Progenitor cell of endocrine pancreas (in vitro differentiated cells): ENCODE measurements around the gene PKNOX1. TPM values are rescaled to one million over a fixed set of nuclear protein-coding genes. Genes with fewer than 3 reads are reported as not detected.
"Not testable (repeated sequence)": the region's sequence is repeated elsewhere in the genome, so short reads cannot be mapped to it uniquely, and the experiment has no call there.

Experiments
- DNase-seq: peaks from one replicate; pipeline ENCODE4 v3.0.0; 2021; ENCODE audit warnings: low spot score; ENCODE audit not compliant: unreplicated experiment
- H3K27ac Mint-ChIP-seq: 2 replicates; pipeline ENCODE4 v1.8.0; 2021; ENCODE audit warnings: mild to moderate bottlenecking, moderate library complexity, mixed read lengths
- H3K27me3 Mint-ChIP-seq: 2 replicates; pipeline ENCODE4 v1.8.0; 2021; ENCODE audit warnings: mixed read lengths
- H3K36me3 Mint-ChIP-seq: 2 replicates; pipeline ENCODE4 v1.8.0; 2022; ENCODE audit warnings: mixed read lengths; ENCODE audit not compliant: insufficient read depth
- H3K4me1 Mint-ChIP-seq: 2 replicates; pipeline ENCODE4 v1.8.0; 2021; ENCODE audit warnings: low read depth, mixed read lengths
- H3K4me3 Mint-ChIP-seq: 2 replicates; pipeline ENCODE4 v1.8.0; 2021; ENCODE audit warnings: low read depth, mild to moderate bottlenecking, moderate library complexity, mixed read lengths
- H3K9me3 Mint-ChIP-seq: 2 replicates; pipeline ENCODE4 v1.8.0; 2021; ENCODE audit warnings: low read depth, mixed read lengths
- microRNA-seq: library from miRNA; unstranded; fragments of <30 nt; microRNA quantifications from one replicate; pipeline ENCODE4 v1.1.0, GENCODE V29; 2020; ENCODE audit warnings: borderline number of aligned reads; ENCODE audit not compliant: unreplicated experiment
- total RNA-seq: library from RNA; stranded (reverse); gene quantifications from 2 replicates; pipeline ENCODE4 v1.2.1, GENCODE V29; 2021

Gene PKNOX1
- total RNA-seq, 1 donor from 2014 or later, result 27.7 TPM

DNA sequence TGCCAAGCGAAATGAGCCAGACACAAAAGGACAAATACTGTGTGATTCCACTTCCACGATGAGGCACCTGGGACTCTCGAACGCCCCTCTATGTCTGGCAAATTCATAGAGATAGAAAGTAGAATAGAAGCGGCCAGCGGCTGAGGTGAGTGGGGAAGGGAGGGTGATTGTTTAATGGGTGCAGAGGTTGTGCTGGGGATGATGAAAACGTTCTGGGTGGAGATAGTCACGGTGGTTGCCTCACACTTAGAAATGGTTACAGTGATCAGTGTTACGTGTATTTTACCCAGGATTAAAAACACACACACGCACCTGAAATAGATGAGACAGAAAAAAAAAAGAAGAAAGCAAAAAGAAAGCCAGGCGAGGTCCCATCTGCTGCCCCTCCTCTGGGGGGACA is 98.4 kb downstream of the PKNOX1 start:
- not testable (repeated sequence) for DNase-seq, H3K27ac Mint-ChIP-seq, H3K36me3 Mint-ChIP-seq, H3K27me3 Mint-ChIP-seq, H3K4me3 Mint-ChIP-seq, H3K4me1 Mint-ChIP-seq, H3K9me3 Mint-ChIP-seq

GRCh38 chr21:43074401-43075169 is 100.2 kb downstream of the PKNOX1 start:
- H3K27me3 Mint-ChIP-seq, DNase-seq, H3K9me3 Mint-ChIP-seq, H3K4me3 Mint-ChIP-seq, H3K36me3 Mint-ChIP-seq, H3K27ac Mint-ChIP-seq, H3K4me1 Mint-ChIP-seq: not testable (repeated sequence)

DNA sequence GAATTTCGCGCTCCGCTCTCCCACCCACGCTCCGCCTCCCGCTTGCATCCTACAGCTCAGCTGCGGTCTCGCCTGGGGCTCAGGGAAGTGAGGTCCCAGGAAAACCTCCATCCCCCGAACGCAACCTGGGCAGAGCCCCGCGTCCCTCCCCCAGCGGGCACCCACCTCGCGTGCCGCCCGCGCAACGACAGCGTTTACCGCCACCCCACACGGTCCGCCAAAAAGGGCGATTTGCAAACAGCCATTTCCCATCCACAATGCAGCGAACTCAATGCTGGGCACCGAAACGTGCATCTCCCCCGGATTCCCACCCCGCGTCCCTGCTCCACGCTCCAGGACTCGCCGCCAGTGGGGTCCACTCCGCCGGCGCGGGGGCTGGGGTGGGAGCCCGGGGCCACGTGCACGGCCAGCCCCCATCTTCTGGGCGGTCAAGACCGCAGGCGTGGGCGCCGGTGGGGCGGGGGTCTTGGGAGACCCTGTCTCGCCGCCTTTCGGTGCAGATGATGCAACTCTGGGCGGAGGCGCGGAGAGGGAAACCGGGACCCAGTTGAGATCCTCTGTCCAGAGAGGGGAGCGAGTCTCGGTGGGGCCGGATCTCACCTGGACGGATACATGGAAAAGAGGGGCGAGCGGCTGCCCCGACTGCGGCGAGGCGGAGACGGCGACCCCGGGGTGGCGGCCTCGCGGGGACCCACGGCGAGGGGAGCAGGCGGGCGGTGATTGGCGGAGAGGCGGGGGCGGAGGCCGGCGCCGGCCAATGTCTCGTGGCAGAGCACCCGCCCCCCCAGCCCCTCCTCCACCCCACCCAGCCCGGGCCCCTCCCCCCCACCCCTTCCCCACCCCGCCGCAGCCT is 101.0 kb downstream of the PKNOX1 start, which contains the start of gene CBS:
TSS of gene CBS (minus strand) at position 666 of the 853 bp plus-strand sequence. CDS start 3,642 bp downstream, outside the sequence.
- not testable (repeated sequence) for H3K9me3 Mint-ChIP-seq, H3K27me3 Mint-ChIP-seq, H3K36me3 Mint-ChIP-seq

DNA sequence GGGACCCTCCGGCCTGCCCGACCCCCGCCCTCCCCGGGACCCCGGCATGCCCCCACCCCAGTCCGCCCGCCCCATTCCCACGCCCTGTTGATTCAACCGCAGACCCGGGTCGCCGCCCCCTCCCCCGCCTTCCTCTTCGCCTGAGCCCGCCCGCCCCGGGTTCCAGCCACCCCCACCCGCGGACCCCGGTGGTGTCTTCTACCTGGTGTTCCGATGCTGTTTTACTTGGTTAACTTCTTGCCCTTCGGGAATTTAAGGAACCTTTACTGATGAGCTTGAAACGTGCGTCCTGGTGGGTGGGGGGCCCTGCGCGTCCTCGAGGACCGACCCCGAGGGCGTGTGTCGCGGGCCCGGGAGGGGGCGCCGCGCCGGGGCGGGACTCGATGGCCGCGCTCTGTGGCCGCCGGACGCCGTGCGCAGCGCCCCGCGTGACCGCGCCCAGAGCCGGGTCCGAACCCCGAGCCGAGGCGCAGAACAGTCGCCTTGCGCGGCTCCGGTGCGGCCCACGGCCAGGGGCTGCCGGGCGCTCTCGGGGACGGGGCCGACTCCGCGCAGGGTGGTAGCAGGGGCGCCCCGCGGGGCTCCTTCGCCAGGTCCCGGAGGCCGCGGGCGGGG is 101.8 kb downstream of the PKNOX1 start:
- H3K27me3 Mint-ChIP-seq, H3K4me3 Mint-ChIP-seq, H3K9me3 Mint-ChIP-seq, H3K27ac Mint-ChIP-seq, H3K4me1 Mint-ChIP-seq, DNase-seq, H3K36me3 Mint-ChIP-seq: not testable (repeated sequence)

More for the DNA sequence above, 101.0 kb downstream of the PKNOX1 start, which contains the start of gene CBS:
- not testable (repeated sequence) for DNase-seq, H3K4me1 Mint-ChIP-seq, H3K4me3 Mint-ChIP-seq, H3K27ac Mint-ChIP-seq

GRCh38 chr21:43076643-43077042 is 102.3 kb downstream of the PKNOX1 start:
- H3K9me3 Mint-ChIP-seq, H3K27me3 Mint-ChIP-seq, H3K4me1 Mint-ChIP-seq, DNase-seq, H3K4me3 Mint-ChIP-seq, H3K27ac Mint-ChIP-seq, H3K36me3 Mint-ChIP-seq: not testable (repeated sequence)

DNA sequence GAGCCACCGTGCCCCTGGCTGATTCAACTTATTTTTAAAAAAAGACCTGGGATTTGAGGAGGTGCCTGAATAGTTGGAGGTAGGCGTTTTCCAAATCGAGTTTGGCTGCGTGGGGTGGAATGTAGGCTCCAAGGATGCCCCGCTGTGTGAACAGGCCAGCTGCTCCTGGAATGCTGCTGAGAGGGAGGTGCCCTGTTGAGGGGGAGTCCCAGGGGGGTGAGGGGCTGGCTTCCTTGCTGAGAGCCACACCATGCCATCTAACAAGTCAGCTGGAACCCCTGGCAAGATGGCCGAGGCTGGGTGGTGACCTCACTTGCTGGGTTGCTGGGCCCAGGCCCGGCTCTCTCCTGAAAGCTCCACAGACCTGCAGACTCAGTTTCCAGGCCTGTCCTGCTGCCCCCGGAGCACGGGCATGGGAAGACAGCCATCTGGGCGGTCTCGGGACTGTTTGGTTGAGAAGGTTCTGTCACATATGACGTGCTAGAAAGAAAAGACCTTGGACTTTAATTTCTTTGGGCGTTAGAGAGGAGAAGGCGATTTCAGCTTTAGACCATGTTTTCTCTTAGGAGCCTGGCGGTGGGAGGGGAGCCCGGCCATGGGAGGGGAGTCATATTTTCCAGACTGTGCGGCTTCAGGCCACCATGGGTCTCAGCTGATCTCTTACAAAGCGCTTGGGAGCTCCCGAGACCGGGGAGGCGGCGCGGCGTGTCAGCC is 108.4 kb downstream of the PKNOX1 start:
- DNase-seq, H3K4me1 Mint-ChIP-seq, H3K27me3 Mint-ChIP-seq, H3K4me3 Mint-ChIP-seq, H3K27ac Mint-ChIP-seq, H3K36me3 Mint-ChIP-seq, H3K9me3 Mint-ChIP-seq: not testable (repeated sequence)

Small RNA genes lying within 50 kb of the gene (microRNA-seq; reads per million reads assigned to microRNA genes)
- gene MIR5692B, result not detected

Other genes starting within 250 kb of the PKNOX1 start
- 21.4 and 22.5 TPM in 2 replicates for gene WDR4, start 95.0 kb upstream of the PKNOX1 start, total RNA-seq
- 31.2 and 34.1 TPM in 2 replicates for gene NDUFV3, start 81.3 kb upstream of the PKNOX1 start, total RNA-seq
- gene ERVH48-1, start 48.9 kb upstream of the PKNOX1 start, total RNA-seq, result 0.91 and 1.5 TPM in 2 replicates
- gene CBS, start 101.3 kb downstream of the PKNOX1 start, total RNA-seq, result 160 and 184 TPM in 2 replicates
- gene U2AF1, start 133.0 kb downstream of the PKNOX1 start, total RNA-seq, result 41.1 and 46.8 TPM in 2 replicates
- not detected in 2 replicates for gene CRYAA, start 194.4 kb downstream of the PKNOX1 start, total RNA-seq